HepG2 (cell line): ENCODE data around the gene PDK2. TPM values are rescaled to one million over a fixed set of nuclear protein-coding genes. Genes with fewer than 3 reads are reported as not detected.

Source experiments
- ARHGAP35 ChIP-seq: sonication (generic); formaldehyde crosslinking; IDR thresholded peaks from 2 replicates; pipeline ENCODE4 v1.9.0; 2022; ENCODE audit warnings: mild to moderate bottlenecking, inconsistent platforms, moderate library complexity, missing genetic modification reagents, borderline replicate concordance
- ETV6 ChIP-seq: sonication (generic); formaldehyde crosslinking; conservative IDR thresholded peaks from 2 replicates; pipeline ENCODE4 v1.4.0; 2020; ENCODE audit warnings: missing genetic modification reagents
- FIP1L1 ChIP-seq: fragments of 200-400 bp; formaldehyde crosslinking; IDR thresholded peaks from 2 replicates; pipeline ENCODE4 v1.6.1; 2018; ENCODE audit warnings: low read depth, mild to moderate bottlenecking, low read length, moderate library complexity, borderline replicate concordance; ENCODE audit not compliant: insufficient read depth
- GATA4 ChIP-seq: sonication (generic); IDR thresholded peaks from 2 replicates; pipeline ENCODE4 v1.6.1; 2016; ENCODE audit warnings: antibody characterized with exemption, low read depth, borderline replicate concordance
- GFI1 ChIP-seq: sonication (generic); formaldehyde crosslinking; IDR thresholded peaks from 2 replicates; pipeline ENCODE4 v1.5.0; 2020; ENCODE audit warnings: missing genetic modification reagents, mild to moderate bottlenecking, borderline replicate concordance
- HDAC1 ChIP-seq: sonication (generic); formaldehyde crosslinking; IDR thresholded peaks from 2 replicates; pipeline ENCODE4 v1.5.1; 2020; ENCODE audit warnings: mild to moderate bottlenecking, missing genetic modification reagents
- HNF4G ChIP-seq, 2 experiments: sonication (generic) in 1 of 2; formaldehyde crosslinking in 1 of 2; IDR thresholded peaks; 2 replicates each; pipeline versions ENCODE4 v1.4.0 to v1.6.1; 2011 to 2020; ENCODE audit warnings: borderline replicate concordance in 2 of 2, low read depth in 2 of 2, mild to moderate bottlenecking in 2 of 2, low read length in 1 of 2, missing genetic modification reagents in 1 of 2, moderate library complexity in 1 of 2
- JUND ChIP-seq: sonication (generic); formaldehyde crosslinking; IDR thresholded peaks from 2 replicates; pipeline ENCODE4 v1.8.0; 2022; ENCODE audit warnings: mild to moderate bottlenecking, missing genetic modification reagents
- MEF2D ChIP-seq: sonication (generic); formaldehyde crosslinking; IDR thresholded peaks from 2 replicates; pipeline ENCODE4 v1.5.1; 2020; ENCODE audit warnings: mild to moderate bottlenecking, missing genetic modification reagents
- NCOA5 ChIP-seq: sonication (generic); formaldehyde crosslinking; IDR thresholded peaks from 2 replicates; pipeline ENCODE4 v1.4.0; 2020; ENCODE audit warnings: missing genetic modification reagents
- NFATC3 ChIP-seq: sonication (generic); formaldehyde crosslinking; IDR thresholded peaks from 2 replicates; pipeline ENCODE4 v1.5.1; 2020; ENCODE audit warnings: mild to moderate bottlenecking, missing genetic modification reagents
- POGZ ChIP-seq: sonication (generic); formaldehyde crosslinking; IDR thresholded peaks from 2 replicates; pipeline ENCODE4 v1.4.0; 2020; ENCODE audit warnings: mild to moderate bottlenecking, missing genetic modification reagents
- SETDB1 ChIP-seq: sonication (generic); formaldehyde crosslinking; IDR thresholded peaks from 2 replicates; pipeline ENCODE4 v1.5.1; 2020; ENCODE audit warnings: missing genetic modification reagents, mild to moderate bottlenecking, borderline replicate concordance
- SNAI1 ChIP-seq: sonication (generic); formaldehyde crosslinking; IDR thresholded peaks from 2 replicates; pipeline ENCODE4 v1.5.0; 2020; ENCODE audit warnings: mild to moderate bottlenecking, missing genetic modification reagents, borderline replicate concordance
- ZFP1 ChIP-seq: IDR thresholded peaks from 2 replicates; pipeline ENCODE4 v1.6.1; 2016
- ZHX2 ChIP-seq, 2 experiments: sonication (generic) in 1 of 2; formaldehyde crosslinking in 1 of 2; IDR thresholded peaks; 2 replicates each; pipeline versions ENCODE4 v1.6.1 to v1.9.0; 2014 to 2022; ENCODE audit warnings: antibody characterized with exemption in 1 of 2, borderline replicate concordance in 1 of 2, inconsistent platforms in 1 of 2, low read depth in 1 of 2, missing genetic modification reagents in 1 of 2
- ZNF3 ChIP-seq: IDR thresholded peaks from 2 replicates; pipeline ENCODE4 v1.7.0; 2017; ENCODE audit warnings: inconsistent platforms
- ZNF30 ChIP-seq: sonication (generic); formaldehyde crosslinking; IDR thresholded peaks from 2 replicates; pipeline ENCODE4 v1.5.0; 2020; ENCODE audit warnings: mild to moderate bottlenecking, missing genetic modification reagents
- ZNF549 ChIP-seq: sonication (generic); formaldehyde crosslinking; IDR thresholded peaks from 2 replicates; pipeline ENCODE4 v1.5.0; 2020; ENCODE audit warnings: missing genetic modification reagents
- polyA plus RNA-seq, 8 experiments: library from polyadenylated mRNA; depleted of rRNA in 3 of 8; stranded (reverse) in 7 of 8; unstranded in 1 of 8; fragments of >200 nt; fragmentation: Illumina TruSeq in 4 of 8; extraction: Trizol in 4 of 8; gene quantifications; 2 replicates each; pipeline versions ENCODE4 v1.2.1 to v1.2.3, GENCODE V29; 2011 to 2016; ENCODE audit warnings: low read depth in 4 of 8, missing spikeins in 1 of 8, mixed read lengths in 1 of 8; ENCODE audit not compliant: insufficient read depth in 1 of 8
- total RNA-seq, 5 experiments: library from RNA; depleted of rRNA; stranded (reverse); fragments of >200 nt; fragmentation: Illumina TruSeq; extraction: Trizol; gene quantifications; 2 replicates each; pipeline ENCODE4 v1.2.3, GENCODE V29; 2016; ENCODE audit warnings: low read depth in 1 of 5
- TF ChIP-seq, protein P1 (sequence below): sonication (generic); formaldehyde crosslinking; IDR thresholded peaks from 2 replicates; pipeline ENCODE4 v1.9.0; 2021; ENCODE audit warnings: missing genetic modification reagents, borderline replicate concordance
- TF ChIP-seq, protein P2 (sequence below): IDR thresholded peaks from 2 replicates; pipeline ENCODE4 v1.6.1; 2018; ENCODE audit warnings: missing genetic modification reagents
- TF ChIP-seq, protein P3 (sequence below): sonication (generic); formaldehyde crosslinking; IDR thresholded peaks from 2 replicates; pipeline ENCODE4 v1.4.0; 2020; ENCODE audit warnings: missing genetic modification reagents

The PDK2 gene
- total and polyA plus RNA-seq, 2 of the 13 experiments (the other 11 are each of a cell fraction or from before 2014, with no cell fraction given), result 18.5 to 59.7 TPM

DNA sequence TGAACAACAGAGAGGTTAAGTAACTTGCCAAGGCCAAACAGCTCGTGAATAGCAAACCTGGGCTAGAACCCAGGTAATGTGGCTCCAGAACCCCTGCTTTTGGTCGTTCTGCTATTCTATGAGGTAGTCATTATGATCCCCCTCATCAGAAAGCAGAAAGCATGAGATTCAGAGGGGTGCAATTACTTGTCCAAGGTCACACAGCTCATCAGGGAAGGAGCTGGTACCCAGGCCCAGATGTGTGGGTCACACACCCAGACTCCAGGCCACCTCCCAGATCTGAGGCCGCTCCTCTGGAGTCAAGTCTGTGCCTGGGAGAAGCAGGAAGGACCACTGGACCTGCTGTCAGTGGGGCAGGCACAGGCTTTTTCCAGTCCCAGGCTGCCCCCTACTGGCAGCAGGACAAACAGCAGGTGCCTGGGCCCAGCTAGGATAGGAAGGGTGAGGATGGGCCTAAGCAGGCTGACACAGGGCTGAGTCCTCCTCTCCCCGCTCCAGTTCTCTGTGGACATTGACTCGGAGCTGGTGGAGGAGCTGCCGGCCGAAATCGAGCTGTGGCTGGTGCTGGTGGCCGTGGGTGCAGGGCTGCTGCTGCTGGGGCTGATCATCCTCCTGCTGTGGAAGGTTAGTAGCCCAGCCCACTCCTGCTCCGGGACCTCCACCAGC is 7.8 kb upstream of the PDK2 start (continued):
- TF ChIP-seq ZNF3 (CRISPR knock-in tag) (no peak), HDAC1 (CRISPR knock-in tag) (no peak), NCOA5 (no peak), POGZ (CRISPR knock-in tag) (no peak), SETDB1 (CRISPR knock-in tag) (no peak), JUND (CRISPR knock-in tag) (no peak), ZFP1 (CRISPR knock-in tag) (no peak), GATA4 (no peak), ZNF549 (CRISPR knock-in tag) (no peak), ZHX2 (IDR thresholded peaks at IDR 0.05; ENCODE audit: low read depth) (no peak), ZHX2 (CRISPR knock-in tag; IDR thresholded peaks at IDR 0.05; ENCODE audit: borderline replicate concordance) (no peak), MEF2D (CRISPR knock-in tag) (no peak), ETV6 (CRISPR knock-in tag) (no peak), SNAI1 (no peak), ARHGAP35 (CRISPR knock-in tag) (no peak), FIP1L1 (no peak), HNF4G (IDR thresholded peaks at IDR 0.05; ENCODE audit: borderline replicate concordance, low read depth, low read length) (no peak), HNF4G (CRISPR knock-in tag; IDR thresholded peaks at IDR 0.05; ENCODE audit: borderline replicate concordance, low read depth) (no peak), NFATC3 (CRISPR knock-in tag) (no peak), GFI1 (no peak), ZNF30 (no peak)
- TF ChIP-seq, protein P1, sequence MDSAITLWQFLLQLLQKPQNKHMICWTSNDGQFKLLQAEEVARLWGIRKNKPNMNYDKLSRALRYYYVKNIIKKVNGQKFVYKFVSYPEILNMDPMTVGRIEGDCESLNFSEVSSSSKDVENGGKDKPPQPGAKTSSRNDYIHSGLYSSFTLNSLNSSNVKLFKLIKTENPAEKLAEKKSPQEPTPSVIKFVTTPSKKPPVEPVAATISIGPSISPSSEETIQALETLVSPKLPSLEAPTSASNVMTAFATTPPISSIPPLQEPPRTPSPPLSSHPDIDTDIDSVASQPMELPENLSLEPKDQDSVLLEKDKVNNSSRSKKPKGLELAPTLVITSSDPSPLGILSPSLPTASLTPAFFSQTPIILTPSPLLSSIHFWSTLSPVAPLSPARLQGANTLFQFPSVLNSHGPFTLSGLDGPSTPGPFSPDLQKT (CRISPR knock-in tag), result no peak
- TF ChIP-seq, protein P2, sequence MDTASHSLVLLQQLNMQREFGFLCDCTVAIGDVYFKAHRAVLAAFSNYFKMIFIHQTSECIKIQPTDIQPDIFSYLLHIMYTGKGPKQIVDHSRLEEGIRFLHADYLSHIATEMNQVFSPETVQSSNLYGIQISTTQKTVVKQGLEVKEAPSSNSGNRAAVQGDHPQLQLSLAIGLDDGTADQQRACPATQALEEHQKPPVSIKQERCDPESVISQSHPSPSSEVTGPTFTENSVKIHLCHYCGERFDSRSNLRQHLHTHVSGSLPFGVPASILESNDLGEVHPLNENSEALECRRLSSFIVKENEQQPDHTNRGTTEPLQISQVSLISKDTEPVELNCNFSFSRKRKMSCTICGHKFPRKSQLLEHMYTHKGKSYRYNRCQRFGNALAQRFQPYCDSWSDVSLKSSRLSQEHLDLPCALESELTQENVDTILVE (CRISPR knock-in tag), result no peak
- TF ChIP-seq, protein P3, sequence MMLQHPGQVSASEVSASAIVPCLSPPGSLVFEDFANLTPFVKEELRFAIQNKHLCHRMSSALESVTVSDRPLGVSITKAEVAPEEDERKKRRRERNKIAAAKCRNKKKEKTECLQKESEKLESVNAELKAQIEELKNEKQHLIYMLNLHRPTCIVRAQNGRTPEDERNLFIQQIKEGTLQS (CRISPR knock-in tag), result no peak
